Skeletal muscle tissue (tissue), 4 donors: Measurements from ENCODE around the gene CYREN. TPM values are rescaled to one million over a fixed set of nuclear protein-coding genes. Genes with fewer than 3 reads are reported as not detected.

ENCODE experiments used
- H3K27ac ChIP-seq: one replicate; pipeline ENCODE4 v1.7.0; 2013; ENCODE audit warnings: mild to moderate bottlenecking, low read depth, low read length, inconsistent platforms
- H3K27me3 ChIP-seq, 3 donors: one replicate each; pipeline ENCODE4 v1.7.0; 2013; ENCODE audit warnings: low read length in 3 of 3; ENCODE audit not compliant: control insufficient read depth in 3 of 3, insufficient read depth in 3 of 3
- H3K36me3 ChIP-seq, 3 donors: one replicate each; pipeline ENCODE4 v1.7.0; 2013; ENCODE audit warnings: low read length in 3 of 3; ENCODE audit not compliant: control insufficient read depth in 3 of 3, insufficient read depth in 3 of 3
- H3K4me1 ChIP-seq, 3 donors: one replicate each; pipeline ENCODE4 v1.7.0; 2013; ENCODE audit warnings: low read length in 3 of 3, mild to moderate bottlenecking in 3 of 3; ENCODE audit not compliant: control insufficient read depth in 3 of 3, insufficient read depth in 3 of 3
- H3K4me3 ChIP-seq, 3 donors: one replicate each; pipeline ENCODE4 v1.7.0; 2013; ENCODE audit warnings: low read length in 3 of 3
- H3K9ac ChIP-seq, 3 donors: one replicate each; pipeline ENCODE4 v1.7.0; 2013; ENCODE audit warnings: low read length in 3 of 3, mild to moderate bottlenecking in 3 of 3, moderate library complexity in 2 of 3, low read depth in 1 of 3
- H3K9me3 ChIP-seq, 3 donors: one replicate each; pipeline ENCODE4 v1.7.0; 2013; ENCODE audit warnings: low read length in 3 of 3; ENCODE audit not compliant: control insufficient read depth in 3 of 3
- total RNA-seq: library from RNA; depleted of rRNA; stranded (reverse); fragments of >200 nt; gene quantifications from one replicate; pipeline ENCODE4 v1.2.3, GENCODE V29; 2014
- donor health status: Osteomylitis.

CYREN gene
- total RNA-seq, 1 donor from 2014 or later, result 20.4 TPM

DNA sequence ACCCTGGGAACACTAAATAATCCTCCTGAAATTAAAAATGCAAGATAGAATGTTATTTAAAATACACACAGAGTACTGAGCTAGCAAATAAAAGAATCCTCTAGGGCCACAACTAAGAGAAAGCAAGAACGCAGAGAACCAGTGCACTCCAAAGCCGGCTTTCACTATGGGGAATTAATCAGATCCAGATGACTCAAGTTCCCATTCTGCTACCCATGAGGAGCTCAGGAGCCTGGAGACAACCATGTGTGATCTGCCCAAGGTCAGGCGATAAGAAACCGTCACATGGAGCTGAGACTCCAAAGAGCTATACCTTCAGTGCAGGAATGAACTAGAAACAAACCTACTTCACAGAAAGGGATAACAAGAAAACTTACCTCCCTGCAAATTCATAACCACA is 19.5 kb upstream of the CYREN start:
- no peaks in the 10 kb centered on the region for H3K27me3 ChIP-seq
- no peak overlapping the region for H3K4me3 ChIP-seq
- peaks cover 57 to 89% (median 80%) of the 10 kb centered on the region in 3 donors for H3K36me3 ChIP-seq
- H3K9ac ChIP-seq, result no peak overlapping the region
- no peaks in the 10 kb centered on the region for H3K9me3 ChIP-seq
- no peak overlapping the region for H3K27ac ChIP-seq
- H3K4me1 ChIP-seq, result peaks cover 0 to 6% (median 5%) of the 10 kb centered on the region in 3 donors

DNA sequence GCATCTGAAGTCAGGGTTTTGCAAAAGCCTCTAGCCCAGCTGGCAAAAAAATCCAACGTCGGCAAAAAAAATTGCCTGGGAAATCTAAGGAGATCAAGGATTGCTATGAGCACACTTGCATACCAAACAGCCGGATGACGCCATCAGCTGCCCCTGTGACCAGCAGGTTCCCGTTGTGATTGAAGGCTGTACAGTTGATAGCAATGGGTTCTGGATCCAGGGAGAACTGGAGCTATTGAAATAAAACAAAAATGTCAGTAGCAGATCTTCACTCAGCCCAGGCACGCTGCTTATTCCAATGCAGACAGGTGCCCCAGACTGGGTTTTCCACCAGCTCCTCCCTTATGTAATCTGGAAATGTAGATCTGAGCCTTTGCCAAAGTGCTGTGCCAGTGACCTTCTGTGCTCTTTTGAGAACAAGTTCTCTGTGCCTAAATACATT is 18.7 kb upstream of the CYREN start:
- Histone ChIP-seq H3K36me3 (peaks cover 55 to 88% (median 78%) of the 10 kb centered on the region in 3 donors), H3K4me3 (no peak overlapping the region), H3K27ac (no peak overlapping the region), H3K9ac (no peak overlapping the region), H3K9me3 (no peaks in the 10 kb centered on the region), H3K27me3 (no peaks in the 10 kb centered on the region), H3K4me1 (peaks cover 0 to 6% (median 5%) of the 10 kb centered on the region in 3 donors)

DNA sequence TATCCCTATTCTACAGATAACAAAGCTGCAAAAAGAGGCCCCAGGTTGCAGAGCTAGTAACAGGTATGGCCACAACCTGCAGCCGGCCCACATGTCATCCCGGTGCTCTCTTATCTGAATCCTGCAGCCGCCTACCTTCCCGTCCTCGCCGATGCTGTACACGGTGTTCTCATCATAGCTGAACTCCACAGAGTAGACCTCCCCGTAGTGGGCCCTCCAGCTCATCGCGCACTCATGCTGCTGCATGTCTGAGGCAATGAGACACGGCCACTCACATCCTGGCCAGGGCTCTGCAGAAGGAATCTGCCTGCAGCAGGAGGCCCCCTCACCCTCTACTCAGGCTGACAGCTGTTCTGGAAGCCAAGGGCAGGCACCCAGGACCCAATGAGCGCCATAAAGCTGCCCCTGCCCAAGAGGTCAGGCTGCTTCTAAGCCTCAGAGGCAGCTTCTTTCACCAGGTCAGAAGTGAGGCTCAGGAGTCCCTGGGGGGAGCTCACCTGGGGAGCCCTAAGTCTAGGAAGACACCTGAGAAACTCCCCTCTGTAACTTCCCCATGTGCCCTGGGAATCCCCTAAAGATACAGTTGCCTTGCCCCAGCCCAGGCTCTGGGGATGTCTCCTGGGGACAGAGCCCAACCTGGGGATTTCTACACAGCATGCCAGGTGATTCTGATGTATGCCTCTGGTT is 17.9 kb upstream of the CYREN start:
- H3K4me3 ChIP-seq, result no peak overlapping the region

DNA sequence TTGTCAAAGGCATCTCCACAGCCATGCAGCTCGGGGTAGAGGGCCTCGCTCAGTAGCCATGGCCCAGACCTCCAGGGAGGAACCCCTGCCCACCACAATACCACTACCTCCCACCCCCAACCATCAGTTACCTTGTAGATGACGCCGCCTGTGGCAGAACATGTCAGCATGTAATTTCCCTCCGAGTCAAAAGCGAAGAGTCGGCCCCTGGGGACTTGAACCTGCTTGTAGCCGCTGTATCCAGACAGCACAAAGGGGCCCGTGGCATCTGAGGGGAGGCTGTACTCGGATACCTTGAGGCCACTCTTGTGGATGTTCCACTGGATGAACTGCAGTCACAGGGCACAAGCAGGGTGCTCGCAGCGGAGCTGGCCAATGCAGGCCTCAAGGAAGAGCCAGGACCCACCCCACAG is 16.3 kb upstream of the CYREN start:
- no peak overlapping the region for H3K27ac ChIP-seq
- peaks cover 55 to 85% (median 77%) of the 10 kb centered on the region in 3 donors for H3K36me3 ChIP-seq
- H3K9ac ChIP-seq, result no peak overlapping the region
- peaks cover 0 to 6% (median 5%) of the 10 kb centered on the region in 3 donors for H3K4me1 ChIP-seq
- H3K27me3 ChIP-seq, result no peaks in the 10 kb centered on the region
- H3K9me3 ChIP-seq, result peaks cover 0 to 6% (median 3%) of the 10 kb centered on the region in 3 donors
- no peak overlapping the region for H3K4me3 ChIP-seq

More for the DNA sequence above, 17.9 kb upstream of the CYREN start:
- peaks cover 52 to 85% (median 79%) of the 10 kb centered on the region in 3 donors for H3K36me3 ChIP-seq
- no peaks in the 10 kb centered on the region for H3K27me3 ChIP-seq
- H3K9ac ChIP-seq, result no peak overlapping the region
- H3K4me1 ChIP-seq, result peaks cover 0 to 6% (median 5%) of the 10 kb centered on the region in 3 donors
- no peaks in the 10 kb centered on the region for H3K9me3 ChIP-seq
- H3K27ac ChIP-seq, result no peak overlapping the region

DNA sequence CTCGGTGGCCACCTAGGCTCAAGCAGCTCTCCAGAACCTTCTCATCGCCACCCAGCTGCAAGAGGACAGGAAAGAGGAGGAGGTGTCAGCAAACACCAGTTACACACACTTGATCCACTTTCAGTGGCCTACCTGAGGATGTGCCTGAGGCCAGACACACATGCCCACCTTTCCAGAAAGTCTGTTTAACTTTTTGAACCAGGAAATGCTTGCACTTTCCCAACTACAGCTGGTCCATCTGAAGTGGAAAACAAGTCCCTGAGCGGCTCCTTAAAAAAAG is 15.7 kb upstream of the CYREN start:
- Histone ChIP-seq H3K36me3 (peaks cover 58 to 88% (median 79%) of the 10 kb centered on the region in 3 donors), H3K27me3 (no peaks in the 10 kb centered on the region), H3K27ac (no peak overlapping the region), H3K4me1 (peaks cover 0 to 6% (median 5%) of the 10 kb centered on the region in 3 donors), H3K9me3 (peaks cover 3 to 9% (median 3%) of the 10 kb centered on the region in 3 donors), H3K9ac (no peak overlapping the region), H3K4me3 (no peak overlapping the region)

DNA sequence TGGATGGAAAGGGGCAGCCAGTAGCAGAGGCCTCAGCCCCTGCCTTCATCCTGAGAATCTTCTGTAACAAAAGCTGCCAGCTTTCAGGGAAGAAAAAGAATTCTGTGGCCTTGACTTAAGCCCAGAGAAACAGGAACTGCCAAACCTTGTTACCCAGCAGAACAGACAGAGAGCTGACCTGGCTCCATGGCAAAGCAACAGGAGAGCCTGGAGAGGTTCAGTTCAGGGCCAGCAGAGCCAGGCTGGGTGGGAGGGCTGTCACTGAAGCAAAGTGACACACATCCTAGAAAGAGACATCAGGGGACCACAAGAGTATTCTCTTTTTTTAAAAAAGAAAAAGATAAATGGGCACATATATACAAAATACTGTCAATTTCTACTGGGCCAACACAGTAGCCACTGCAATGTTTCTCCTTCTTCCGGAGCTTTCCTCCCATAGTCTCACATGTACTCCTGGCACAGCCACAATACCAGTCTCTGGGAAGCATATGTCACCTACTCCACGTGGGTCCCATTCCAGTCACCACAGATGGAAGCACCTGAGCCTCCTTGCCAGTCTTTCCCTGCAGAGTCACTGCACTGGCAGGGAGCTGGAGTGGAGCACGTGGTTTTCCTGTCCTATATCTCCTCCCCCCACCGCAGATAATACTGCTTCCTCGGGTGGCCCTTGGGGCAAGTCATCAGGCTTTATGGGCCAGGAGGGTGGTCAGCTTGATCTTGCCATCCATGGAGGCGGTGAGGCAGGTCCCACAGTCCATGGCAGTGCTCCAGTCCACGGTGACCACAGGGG is 15.2 kb upstream of the CYREN start:
- Histone ChIP-seq H3K36me3 (peaks cover 58 to 89% (median 83%) of the 10 kb centered on the region in 3 donors), H3K27ac (no peak overlapping the region)

DNA sequence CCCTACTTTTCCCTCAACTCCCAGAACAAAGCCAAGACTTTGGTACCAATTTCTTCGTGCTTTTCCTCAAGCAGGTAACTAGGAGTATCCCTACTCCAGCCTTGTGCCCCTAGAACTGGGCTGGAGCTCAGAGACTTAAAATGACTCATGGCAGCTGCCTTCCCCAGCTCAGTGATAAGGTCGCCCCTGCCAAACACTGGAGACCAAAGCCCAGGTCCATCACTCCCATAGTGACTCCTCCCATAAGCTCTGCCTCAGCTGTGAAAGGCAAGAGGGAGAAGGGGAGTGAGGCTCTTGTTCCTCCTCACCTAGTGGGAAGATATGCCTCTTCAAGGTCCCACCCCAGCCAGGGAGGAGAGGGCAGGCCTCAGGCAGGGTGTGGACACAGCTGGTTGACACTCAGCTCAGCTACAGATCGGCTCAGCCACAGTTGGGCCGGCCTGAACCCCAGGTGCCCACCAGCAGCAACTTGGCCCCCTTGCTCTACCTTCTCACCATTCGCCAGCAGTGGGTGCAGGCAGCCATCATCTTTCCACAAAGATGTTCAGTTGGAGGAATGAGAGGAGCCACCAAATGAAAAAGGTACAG is 13.8 kb upstream of the CYREN start:
- no peak overlapping the region for H3K27ac ChIP-seq
- H3K27me3 ChIP-seq, result no peaks in the 10 kb centered on the region
- H3K9me3 ChIP-seq, result peaks cover 3 to 9% (median 9%) of the 10 kb centered on the region in 3 donors
- H3K36me3 ChIP-seq, result peaks cover 63 to 93% (median 79%) of the 10 kb centered on the region in 3 donors
- peaks cover 0 to 3% (median 3%) of the 10 kb centered on the region in 3 donors for H3K4me1 ChIP-seq
- no peak overlapping the region for H3K4me3 ChIP-seq
- no peak overlapping the region for H3K9ac ChIP-seq

More for the DNA sequence above, 15.2 kb upstream of the CYREN start:
- Histone ChIP-seq H3K27me3 (no peaks in the 10 kb centered on the region), H3K9me3 (peaks cover 3 to 9% (median 8%) of the 10 kb centered on the region in 3 donors), H3K9ac (no peak overlapping the region), H3K4me3 (no peak overlapping the region), H3K4me1 (peaks cover 0 to 6% (median 5%) of the 10 kb centered on the region in 3 donors)

DNA sequence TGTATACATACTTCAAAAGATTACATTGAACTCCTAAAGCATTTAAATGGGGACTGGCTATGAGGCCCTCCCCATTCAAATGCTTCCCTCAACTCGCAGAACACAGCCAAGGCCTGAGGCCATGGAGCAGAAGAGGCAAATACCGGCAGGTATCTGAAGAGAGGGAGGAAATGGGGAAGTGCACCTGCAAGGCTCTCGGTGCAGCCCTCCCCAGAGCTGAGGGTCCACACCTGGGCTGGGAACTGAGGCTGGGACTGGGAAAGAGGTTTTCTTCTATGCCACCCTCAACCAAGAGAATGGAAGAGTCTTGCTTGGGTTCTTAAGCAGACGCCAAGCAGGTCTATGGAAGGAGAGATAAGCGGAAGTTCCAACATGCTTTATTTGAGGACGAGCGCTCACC is 13.0 kb upstream of the CYREN start:
- Histone ChIP-seq H3K36me3 (peaks cover 58 to 84% (median 70%) of the 10 kb centered on the region in 3 donors), H3K9ac (no peak overlapping the region), H3K9me3 (peaks cover 3 to 9% (median 9%) of the 10 kb centered on the region in 3 donors), H3K4me1 (no peaks in the 10 kb centered on the region), H3K27ac (no peak overlapping the region), H3K27me3 (no peaks in the 10 kb centered on the region), H3K4me3 (no peak overlapping the region)

DNA sequence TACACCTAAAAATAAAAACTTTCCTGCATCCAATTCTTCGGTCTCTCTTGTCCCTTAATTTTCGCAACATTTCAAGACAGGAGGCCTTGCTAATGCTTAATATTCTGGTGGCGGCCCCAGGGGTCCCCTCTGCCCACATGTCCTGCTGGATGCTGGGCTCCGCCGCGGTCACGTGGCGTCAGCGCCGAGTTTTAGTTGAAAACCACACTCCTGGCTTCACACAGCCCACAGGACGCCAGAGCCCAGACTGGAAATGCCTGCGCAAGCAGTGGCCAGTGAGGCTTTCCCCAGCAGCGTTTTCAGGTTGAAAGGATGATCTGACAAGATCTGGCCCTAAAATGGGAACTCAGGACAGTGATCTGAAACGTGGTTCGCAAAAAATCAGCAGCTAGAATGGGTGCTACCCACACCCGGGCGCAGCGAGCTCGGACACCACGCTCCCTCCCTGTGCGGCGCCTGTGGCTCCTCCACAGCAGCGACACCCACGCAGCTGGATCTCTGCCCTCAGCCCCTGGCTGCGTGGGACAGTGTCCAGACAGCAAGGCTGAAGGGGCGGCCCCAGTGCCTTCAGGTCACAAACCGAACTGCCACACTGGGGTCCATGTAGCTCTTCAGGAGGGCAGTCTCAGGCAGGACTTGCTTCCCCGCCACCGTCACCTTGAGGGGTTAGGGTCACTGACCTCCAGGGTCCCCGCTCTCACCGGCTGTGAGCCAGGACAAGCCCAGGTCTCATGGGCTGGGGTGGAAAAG is 11.6 kb upstream of the CYREN start:
- Histone ChIP-seq H3K4me3 (no peak overlapping the region), H3K9ac (no peak overlapping the region), H3K9me3 (peaks cover 3 to 9% (median 9%) of the 10 kb centered on the region in 3 donors), H3K4me1 (no peaks in the 10 kb centered on the region), H3K27ac (no peak overlapping the region), H3K36me3 (peaks cover 51 to 81% (median 59%) of the 10 kb centered on the region in 3 donors), H3K27me3 (no peaks in the 10 kb centered on the region)
